HFFc6 (cell line): ENCODE data around the gene GABBR2. TPM values are rescaled to one million over a fixed set of nuclear protein-coding genes. Genes with fewer than 3 reads are reported as not detected.
A peak's percentile ranks its signal among the peaks of the same experiment; 100 is the strongest.
"Not testable (repeated sequence)": the region's sequence is repeated elsewhere in the genome, so short reads cannot be mapped to it uniquely, and the experiment has no call there.

ENCODE experiments used
- DNase-seq: peaks from one replicate; pipeline ENCODE4 v3.0.0-alpha.2; 2018
- H3K27ac Mint-ChIP-seq: 2 replicates; pipeline ENCODE4 v1.8.0; 2020; ENCODE audit warnings: mild to moderate bottlenecking, mixed read lengths
- H3K27me3 Mint-ChIP-seq: 2 replicates; pipeline ENCODE4 v1.8.0; 2021; ENCODE audit warnings: mild to moderate bottlenecking, moderate library complexity, mixed read lengths; ENCODE audit not compliant: insufficient read depth
- H3K36me3 Mint-ChIP-seq: 2 replicates; pipeline ENCODE4 v1.8.0; 2021; ENCODE audit warnings: low read depth, mixed read lengths
- H3K4me1 Mint-ChIP-seq: 2 replicates; pipeline ENCODE4 v1.8.0; 2020; ENCODE audit warnings: low read depth, mixed read lengths
- H3K4me3 Mint-ChIP-seq: 2 replicates; pipeline ENCODE4 v1.8.0; 2020; ENCODE audit warnings: mild to moderate bottlenecking, moderate library complexity, mixed read lengths
- H3K9me3 Mint-ChIP-seq: 2 replicates; pipeline ENCODE4 v1.8.0; 2020; ENCODE audit warnings: mild to moderate bottlenecking, mixed read lengths
- CTCF ChIP-seq: fragments of 200-600 bp; sonication (generic); IDR thresholded peaks from 2 replicates; pipeline ENCODE4 v1.5.0; 2021; ENCODE audit warnings: antibody characterized with exemption, mild to moderate bottlenecking
- total RNA-seq, 6 experiments: library from RNA; stranded (reverse); fragmentation: NEBNext Ultra II Directional; extraction: Animal tissue kit (Norgen Biotek cat#: 25700); gene quantifications; 2 replicates in 1 of 6; 3 replicates in 5 of 6; pipeline ENCODE4 v1.2.3, GENCODE V29; 2021

Gene GABBR2
- total RNA-seq, 6 experiments from 2014 or later: 3.1 to 9.3 (median 7.6) TPM

GRCh38 chr9:98514841-98515240 lies 193.9 kb downstream of the GABBR2 start:
- H3K4me1 Mint-ChIP-seq: peaks cover 2% of the 10 kb centered on the region

GRCh38 chr9:98508217-98508919 lies 200.4 kb downstream of the GABBR2 start:
- DNase-seq, H3K36me3 Mint-ChIP-seq, H3K9me3 Mint-ChIP-seq, H3K27ac Mint-ChIP-seq, H3K27me3 Mint-ChIP-seq, H3K4me3 Mint-ChIP-seq: not testable (repeated sequence)
- H3K4me1 Mint-ChIP-seq: peaks cover 18% of the 10 kb centered on the region

More at GRCh38 chr9:98514841-98515240, 193.9 kb downstream of the GABBR2 start:
- no peak for TF ChIP-seq CTCF
- Mint-ChIP-seq H3K27me3 (peaks cover 4% of the 10 kb centered on the region), H3K27ac (no peak overlapping the region), H3K4me3 (no peak overlapping the region), H3K36me3 (no peaks in the 10 kb centered on the region), H3K9me3 (no peaks in the 10 kb centered on the region)
- DNase-seq: no peak

- no peaks in the 10 kb centered on the region for H3K9me3 Mint-ChIP-seq
- no peak overlapping the region for H3K4me3 Mint-ChIP-seq
- no peaks in the 10 kb centered on the region for H3K36me3 Mint-ChIP-seq
- TF ChIP-seq CTCF: no peak
- peaks cover 9% of the 10 kb centered on the region for H3K27me3 Mint-ChIP-seq
- H3K4me1 Mint-ChIP-seq: peaks cover 36% of the 10 kb centered on the region
- no peak for DNase-seq
- no peak overlapping the region for H3K27ac Mint-ChIP-seq
These were observed 202.2 kb downstream of the GABBR2 start for GRCh38 chr9:98506422-98507054.

- no peak for DNase-seq
- H3K9me3 Mint-ChIP-seq: no peaks in the 10 kb centered on the region
- peaks cover 40% of the 10 kb centered on the region for H3K4me1 Mint-ChIP-seq
- peak overlapping the region; percentile 96 for H3K27ac Mint-ChIP-seq
- H3K4me3 Mint-ChIP-seq: no peak overlapping the region
- H3K27me3 Mint-ChIP-seq: peaks cover 5% of the 10 kb centered on the region
- TF ChIP-seq CTCF: no peak
- H3K36me3 Mint-ChIP-seq: no peaks in the 10 kb centered on the region
These were observed 204.1 kb downstream of the GABBR2 start for GRCh38 chr9:98504298-98505282.

GRCh38 chr9:98503867-98504266 lies 204.9 kb downstream of the GABBR2 start:
- no peak for TF ChIP-seq CTCF
- Mint-ChIP-seq H3K4me1 (peaks cover 40% of the 10 kb centered on the region), H3K27me3 (peaks cover 3% of the 10 kb centered on the region), H3K36me3 (no peaks in the 10 kb centered on the region), H3K4me3 (no peak overlapping the region), H3K9me3 (no peaks in the 10 kb centered on the region), H3K27ac (peak overlapping the region; percentile 96)
- DNase-seq: no peak
